ENCODE results near the gene ANO8. TPM values are rescaled to one million over a fixed set of nuclear protein-coding genes. Genes with fewer than 3 reads are reported as not detected.

Gene ANO8
- total RNA-seq (10 to 100 TPM; 17.7 to 21.5 TPM), polyA plus RNA-seq (under 1 TPM in 1 of 2 donors, not detected in 1; 0.11 TPM)

GRCh38 chr19:17334414-17335409, at the start of gene ANO8:
Gene ANO8 (minus strand): TSS chr19:17334855. CDS start chr19:17334670, 185 bp downstream.
- H3K27ac ChIP-seq (ENCODE audit: low read depth, low read length): peak within 1 kb of the TSS; percentile 71
- ChIA-PET POLR2A (ENCODE audit: partially characterized antibody) (interaction anchor here (0.8 to 5.7 kb wide), 17 partner anchors 9 to 209 kb away, joined by 3 to 64 read pairs (median 5); partner anchors contain the start of genes ABHD8, BABAM1, BST2 and DDA1), CTCF (ENCODE audit: partially characterized antibody) (interaction anchor here (0.8 to 3.2 kb wide), 7 partner anchors 12 to 55 kb away, joined by 3 to 11 read pairs (median 7); partner anchors contain the start of genes DDA1 and MRPL34)
- peaks cover 47% of the 10 kb centered on the region for H3K4me1 ChIP-seq (ENCODE audit: insufficient read depth, low read length)
- no peaks in the 10 kb centered on the region for H3K36me3 ChIP-seq (ENCODE audit: insufficient read depth, low read length)
- Mint-ChIP-seq H3K9me3 (peaks cover 0 to 1% (median 0%) of the 10 kb centered on the region in 8 donors), H3K36me3 (peaks cover 0 to 14% of the 10 kb centered on the region in 2 donors), H3K4me1 (peaks cover 18 to 61% (median 38%) of the 10 kb centered on the region in 4 donors), H3K27ac (peak within 1 kb of the TSS; percentile 89 to 97 (median 92)), H3K4me3 (peak within 1 kb of the TSS; percentile 88 to 96 (median 90)), H3K27me3 (no peaks in the 10 kb centered on the region)
- H3K27me3 ChIP-seq (ENCODE audit: insufficient read depth, low read length): no peaks in the 10 kb centered on the region
- no peaks in the 10 kb centered on the region for H3K9me3 ChIP-seq (ENCODE audit: control insufficient read depth in 1 of 2, low read length in 2 of 2)
- peak within 1 kb of the TSS; percentile 71 to 76 for H3K4me3 ChIP-seq (ENCODE audit: low read length in 2 of 2)
- intact Hi-C loops (cut with micrococcal nuclease): loop anchor here (1.0 to 5.0 kb wide), 3 partner anchors 42 to 73 kb away; partner anchors contain the start of gene BST2
- DNase-seq: peak; percentile 94 to 97 (median 96)

- peaks cover 6% of the 10 kb centered on the region for H3K4me1 ChIP-seq (ENCODE audit: insufficient read depth, low read length)
- Mint-ChIP-seq H3K4me1 (peaks cover 3 to 12% (median 5%) of the 10 kb centered on the region in 4 donors), H3K36me3 (no peaks in the 10 kb centered on the region), H3K27ac (peak overlapping the region in 1 of 7 donors; percentile 57), H3K9me3 (peaks cover 0 to 3% (median 0%) of the 10 kb centered on the region in 8 donors), H3K27me3 (peaks cover 2 to 4% of the 10 kb centered on the region in 2 donors), H3K4me3 (peak overlapping the region in 3 of 8 donors; percentile 10 to 46 (median 14))
- H3K27ac ChIP-seq (ENCODE audit: low read depth, low read length): no peak overlapping the region
- no peaks in the 10 kb centered on the region for H3K27me3 ChIP-seq (ENCODE audit: insufficient read depth, low read length)
- no peaks in the 10 kb centered on the region for H3K36me3 ChIP-seq (ENCODE audit: insufficient read depth, low read length)
- no peaks in the 10 kb centered on the region for H3K9me3 ChIP-seq (ENCODE audit: control insufficient read depth in 1 of 2, low read length in 2 of 2)
- no peak for DNase-seq
- intact Hi-C loops (cut with micrococcal nuclease): no loop called here
- ChIA-PET CTCF (ENCODE audit: partially characterized antibody) (interaction anchor here (1.2 to 1.7 kb wide), 5 partner anchors 9 to 120 kb away, joined by 3 to 5 read pairs (median 3); no protein-coding TSS in a partner anchor), POLR2A (ENCODE audit: partially characterized antibody) (no interaction called here)
- H3K4me3 ChIP-seq (ENCODE audit: low read length in 2 of 2): no peak overlapping the region
These were observed 45.9 kb upstream of the ANO8 start for GRCh38 chr19:17380426-17381138.

GRCh38 chr19:17379221-17379631, 44.6 kb upstream of the ANO8 start:
- Histone ChIP-seq H3K4me1 (ENCODE audit: insufficient read depth, low read length) (peaks cover 6% of the 10 kb centered on the region), H3K36me3 (ENCODE audit: insufficient read depth, low read length) (no peaks in the 10 kb centered on the region), H3K27me3 (ENCODE audit: insufficient read depth, low read length) (no peaks in the 10 kb centered on the region), H3K27ac (ENCODE audit: low read depth, low read length) (no peak overlapping the region), H3K9me3 (ENCODE audit: control insufficient read depth in 1 of 2, low read length in 2 of 2) (no peaks in the 10 kb centered on the region), H3K4me3 (ENCODE audit: low read length in 2 of 2) (no peak overlapping the region)
- Mint-ChIP-seq H3K9me3 (peaks cover 0 to 3% (median 0%) of the 10 kb centered on the region in 8 donors), H3K4me3 (no peak overlapping the region), H3K27ac (peak overlapping the region in 2 of 7 donors; percentile 51 to 61), H3K27me3 (peaks cover 2 to 4% of the 10 kb centered on the region in 2 donors), H3K4me1 (peaks cover 3 to 12% (median 5%) of the 10 kb centered on the region in 4 donors), H3K36me3 (no peaks in the 10 kb centered on the region)
- intact Hi-C loops (cut with micrococcal nuclease): no loop called here
- DNase-seq: no peak
- CTCF ChIA-PET (ENCODE audit: partially characterized antibody): no interaction called here
- POLR2A ChIA-PET (ENCODE audit: partially characterized antibody): no interaction called here

GRCh38 chr19:17378271-17378670, 43.6 kb upstream of the ANO8 start:
- ChIA-PET CTCF (ENCODE audit: partially characterized antibody) (interaction anchor here (0.9 kb wide), 1 partner anchor 87 kb away, joined by 3 read pairs; no protein-coding TSS in a partner anchor), POLR2A (ENCODE audit: partially characterized antibody) (no interaction called here)
- Mint-ChIP-seq H3K36me3 (no peaks in the 10 kb centered on the region), H3K9me3 (peaks cover 0 to 3% (median 0%) of the 10 kb centered on the region in 8 donors), H3K4me1 (peaks cover 3 to 10% (median 4%) of the 10 kb centered on the region in 4 donors), H3K27ac (no peak overlapping the region), H3K4me3 (no peak overlapping the region), H3K27me3 (peaks cover 2 to 4% of the 10 kb centered on the region in 2 donors)
- H3K4me3 ChIP-seq (ENCODE audit: low read length in 2 of 2): no peak overlapping the region
- intact Hi-C loops (cut with micrococcal nuclease): no loop called here
- peaks cover 5% of the 10 kb centered on the region for H3K4me1 ChIP-seq (ENCODE audit: insufficient read depth, low read length)
- H3K9me3 ChIP-seq (ENCODE audit: control insufficient read depth in 1 of 2, low read length in 2 of 2): no peaks in the 10 kb centered on the region
- no peaks in the 10 kb centered on the region for H3K27me3 ChIP-seq (ENCODE audit: insufficient read depth, low read length)
- no peaks in the 10 kb centered on the region for H3K36me3 ChIP-seq (ENCODE audit: insufficient read depth, low read length)
- no peak overlapping the region for H3K27ac ChIP-seq (ENCODE audit: low read depth, low read length)
- DNase-seq: no peak

- H3K27ac Mint-ChIP-seq: no peak within 1 kb of the TSS
- no peak within 1 kb of the TSS for H3K4me3 Mint-ChIP-seq
- Histone ChIP-seq H3K27ac (ENCODE audit: low read depth, low read length) (no peak within 1 kb of the TSS), H3K4me3 (ENCODE audit: low read length in 2 of 2) (no peak within 1 kb of the TSS), H3K9me3 (ENCODE audit: control insufficient read depth in 1 of 2, low read length in 2 of 2) (no peaks in the 10 kb centered on the region), H3K27me3 (ENCODE audit: insufficient read depth, low read length) (no peaks in the 10 kb centered on the region), H3K4me1 (ENCODE audit: insufficient read depth, low read length) (no peaks in the 10 kb centered on the region), H3K36me3 (ENCODE audit: insufficient read depth, low read length) (no peaks in the 10 kb centered on the region)
- peaks cover 0 to 5% (median under 1%) of the 10 kb centered on the region in 4 donors for H3K4me1 Mint-ChIP-seq
- peaks cover 0 to 3% (median 0%) of the 10 kb centered on the region in 8 donors for H3K9me3 Mint-ChIP-seq
- ChIA-PET CTCF (ENCODE audit: partially characterized antibody) (interaction anchor here (0.6 kb wide), 1 partner anchor 31 kb away, joined by 3 read pairs; no protein-coding TSS in a partner anchor), POLR2A (ENCODE audit: partially characterized antibody) (no interaction called here)
- H3K36me3 Mint-ChIP-seq: no peaks in the 10 kb centered on the region
- intact Hi-C loops (cut with micrococcal nuclease): no loop called here
- H3K27me3 Mint-ChIP-seq: peaks cover 2 to 6% of the 10 kb centered on the region in 2 donors
- DNase-seq: no peak
These were observed 42.4 kb upstream of the ANO8 start, which contains the start of gene PLVAP for GRCh38 chr19:17376935-17377600. Gene PLVAP (minus strand): TSS chr19:17377342. CDS start chr19:17377288, 54 bp downstream.

- Histone ChIP-seq H3K4me3 (ENCODE audit: low read length in 2 of 2) (no peak overlapping the region), H3K27ac (ENCODE audit: low read depth, low read length) (no peak overlapping the region), H3K27me3 (ENCODE audit: insufficient read depth, low read length) (no peaks in the 10 kb centered on the region), H3K4me1 (ENCODE audit: insufficient read depth, low read length) (no peaks in the 10 kb centered on the region), H3K36me3 (ENCODE audit: insufficient read depth, low read length) (no peaks in the 10 kb centered on the region), H3K9me3 (ENCODE audit: control insufficient read depth in 1 of 2, low read length in 2 of 2) (no peaks in the 10 kb centered on the region)
- no peak overlapping the region for H3K27ac Mint-ChIP-seq
- H3K4me3 Mint-ChIP-seq: no peak overlapping the region
- H3K4me1 Mint-ChIP-seq: no peaks in the 10 kb centered on the region
- DNase-seq: no peak
- H3K36me3 Mint-ChIP-seq: no peaks in the 10 kb centered on the region
- ChIA-PET POLR2A (ENCODE audit: partially characterized antibody) (no interaction called here), CTCF (ENCODE audit: partially characterized antibody) (no interaction called here)
- intact Hi-C loops (cut with micrococcal nuclease): no loop called here
- no peaks in the 10 kb centered on the region for H3K9me3 Mint-ChIP-seq
- H3K27me3 Mint-ChIP-seq: peaks cover 8 to 9% of the 10 kb centered on the region in 2 donors
These were observed 35.5 kb upstream of the ANO8 start for GRCh38 chr19:17370026-17370587.
